Loucy (cell line): ENCODE data around the gene TYMP.

Experiments
- H2AFZ ChIP-seq: fragments of 200-600 bp; sonication (generic); 2 replicates; pipeline ENCODE4 v1.6.0; 2016; ENCODE audit warnings: antibody characterized with exemption, mild to moderate bottlenecking, low read length, moderate library complexity
- H3F3A ChIP-seq: fragments of 200-600 bp; 2 replicates; pipeline ENCODE4 v1.6.0; 2016; ENCODE audit warnings: antibody characterized with exemption, low read depth, mild to moderate bottlenecking
- H3K27me3 ChIP-seq: fragments of 200-600 bp; sonication (generic); 2 replicates; pipeline ENCODE4 v1.6.1; 2014; ENCODE audit warnings: low read length, mild to moderate bottlenecking; ENCODE audit not compliant: insufficient read depth, poor library complexity, severe bottlenecking
- H3K36me3 ChIP-seq: fragments of 200-600 bp; sonication (generic); 2 replicates; pipeline ENCODE4 v1.6.1; 2016; ENCODE audit warnings: low read length; ENCODE audit not compliant: insufficient read depth
- H3K4me1 ChIP-seq: fragments of 200-600 bp; sonication (generic); 2 replicates; pipeline ENCODE4 v1.5.1; 2014; ENCODE audit warnings: low read length, mild to moderate bottlenecking; ENCODE audit not compliant: insufficient read depth, poor library complexity, severe bottlenecking
- H3K4me2 ChIP-seq: fragments of 200-600 bp; sonication (generic); 2 replicates; pipeline ENCODE4 v1.6.0; 2014; ENCODE audit warnings: antibody characterized with exemption, low read length, low read depth, mild to moderate bottlenecking; ENCODE audit not compliant: poor library complexity, severe bottlenecking
- H3K4me3 ChIP-seq: fragments of 200-600 bp; sonication (generic); 2 replicates; pipeline ENCODE4 v1.5.1; 2014; ENCODE audit warnings: low read length, mild to moderate bottlenecking, mixed read lengths; ENCODE audit not compliant: poor library complexity, severe bottlenecking
- H3K79me2 ChIP-seq: fragments of 200-600 bp; sonication (generic); 2 replicates; pipeline ENCODE4 v1.6.1; 2014; ENCODE audit warnings: low read length; ENCODE audit not compliant: insufficient read depth
- H3K9ac ChIP-seq: fragments of 200-600 bp; sonication (generic); 2 replicates; pipeline ENCODE4 v1.6.0; 2014; ENCODE audit warnings: mild to moderate bottlenecking, low read depth, low read length, moderate library complexity; ENCODE audit not compliant: poor library complexity, severe bottlenecking
- H3K9me2 ChIP-seq: fragments of 200-600 bp; sonication (generic); replicated peaks from 2 replicates; pipeline ENCODE4 v1.6.1; 2016; ENCODE audit warnings: low read depth, low read length, mixed read lengths
- H3K9me3 ChIP-seq: fragments of 200-600 bp; sonication (generic); 2 replicates; pipeline ENCODE4 v1.6.1; 2014; ENCODE audit warnings: mild to moderate bottlenecking, antibody characterized with exemption, low read length, low read depth; ENCODE audit not compliant: insufficient read depth
- H4K20me1 ChIP-seq: fragments of 200-600 bp; sonication (generic); 2 replicates; pipeline ENCODE4 v1.6.0; 2014; ENCODE audit warnings: antibody characterized with exemption, low read length, mild to moderate bottlenecking; ENCODE audit not compliant: insufficient read depth, poor library complexity, severe bottlenecking
- EZH2phosphoT487 ChIP-seq: fragments of 200-600 bp; IDR thresholded peaks from 2 replicates; pipeline ENCODE4 v1.6.1; 2018; ENCODE audit warnings: antibody characterized with exemption, mild to moderate bottlenecking, moderate library complexity, borderline replicate concordance
- TF ChIP-seq, protein P1 (sequence below): fragments of 200-600 bp; sonication (generic); conservative IDR thresholded peaks from 2 replicates; pipeline ENCODE4 v1.5.1; 2014; ENCODE audit warnings: mild to moderate bottlenecking, antibody characterized with exemption, low read length

The TYMP gene

DNA sequence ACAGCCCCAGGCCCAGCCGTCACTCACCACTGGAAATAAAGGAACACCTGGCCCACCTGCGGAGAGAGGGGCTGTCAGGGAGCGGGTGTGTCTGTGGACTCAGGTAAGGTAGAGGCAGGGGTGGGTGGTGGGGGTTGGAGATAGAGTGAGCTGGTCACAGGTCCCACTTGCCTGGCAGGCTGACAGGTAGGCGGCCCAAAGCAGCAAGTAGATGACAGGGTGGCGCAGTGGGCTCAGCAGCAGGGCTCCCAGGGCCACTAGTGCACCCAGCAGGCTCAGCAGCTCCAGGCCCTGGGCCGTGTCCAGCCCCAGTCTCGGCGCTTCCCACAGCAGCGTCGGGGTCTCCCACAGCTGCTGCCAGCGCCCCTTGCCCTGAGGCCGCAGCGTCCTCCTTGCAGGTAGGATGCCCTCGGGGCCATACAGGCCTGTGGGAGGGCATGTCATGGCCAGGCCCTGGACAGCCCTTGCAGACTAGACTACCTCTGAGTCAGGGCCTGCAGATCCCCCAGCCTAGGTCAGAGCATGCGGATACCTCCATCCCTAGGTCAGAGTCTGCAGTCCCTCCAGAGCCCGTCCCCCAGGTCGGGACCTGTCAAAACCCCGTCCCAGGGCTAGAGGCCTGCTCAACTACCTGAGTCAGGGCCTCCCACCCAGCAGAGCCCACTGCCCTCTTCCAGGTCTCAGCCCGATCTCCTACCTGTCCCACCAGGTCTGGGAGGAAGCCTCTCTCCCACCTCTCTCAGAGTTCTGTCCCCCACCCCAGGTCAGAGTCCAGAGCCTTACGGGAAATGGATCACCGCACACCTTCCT is 23.0 kb downstream of the TYMP start:
- Histone ChIP-seq H4K20me1 (peaks cover 10% of the 10 kb centered on the region), H3K36me3 (no peaks in the 10 kb centered on the region)

GRCh38 chr22:50505776-50506610 is 23.8 kb downstream of the TYMP start:
- H4K20me1 ChIP-seq = peaks cover 10% of the 10 kb centered on the region
- H3K79me2 ChIP-seq = peaks cover 52% of the 10 kb centered on the region
- H3K9me2 ChIP-seq = no peaks in the 10 kb centered on the region
- H3F3A ChIP-seq = no peaks in the 10 kb centered on the region
- H3K4me1 ChIP-seq = peaks cover 12% of the 10 kb centered on the region
- H3K9ac ChIP-seq = peak overlapping the region; percentile 95
- H3K27me3 ChIP-seq = no peaks in the 10 kb centered on the region
- H3K9me3 ChIP-seq = no peaks in the 10 kb centered on the region
- no peak overlapping the region for H2AFZ ChIP-seq
- H3K4me2 ChIP-seq = peak overlapping the region; percentile 88
- H3K36me3 ChIP-seq = no peaks in the 10 kb centered on the region
- TF ChIP-seq, protein P1, sequence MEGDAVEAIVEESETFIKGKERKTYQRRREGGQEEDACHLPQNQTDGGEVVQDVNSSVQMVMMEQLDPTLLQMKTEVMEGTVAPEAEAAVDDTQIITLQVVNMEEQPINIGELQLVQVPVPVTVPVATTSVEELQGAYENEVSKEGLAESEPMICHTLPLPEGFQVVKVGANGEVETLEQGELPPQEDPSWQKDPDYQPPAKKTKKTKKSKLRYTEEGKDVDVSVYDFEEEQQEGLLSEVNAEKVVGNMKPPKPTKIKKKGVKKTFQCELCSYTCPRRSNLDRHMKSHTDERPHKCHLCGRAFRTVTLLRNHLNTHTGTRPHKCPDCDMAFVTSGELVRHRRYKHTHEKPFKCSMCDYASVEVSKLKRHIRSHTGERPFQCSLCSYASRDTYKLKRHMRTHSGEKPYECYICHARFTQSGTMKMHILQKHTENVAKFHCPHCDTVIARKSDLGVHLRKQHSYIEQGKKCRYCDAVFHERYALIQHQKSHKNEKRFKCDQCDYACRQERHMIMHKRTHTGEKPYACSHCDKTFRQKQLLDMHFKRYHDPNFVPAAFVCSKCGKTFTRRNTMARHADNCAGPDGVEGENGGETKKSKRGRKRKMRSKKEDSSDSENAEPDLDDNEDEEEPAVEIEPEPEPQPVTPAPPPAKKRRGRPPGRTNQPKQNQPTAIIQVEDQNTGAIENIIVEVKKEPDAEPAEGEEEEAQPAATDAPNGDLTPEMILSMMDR = no peak
- TF ChIP-seq EZH2phosphoT487 = no peak
- peak overlapping the region; percentile 94 for H3K4me3 ChIP-seq

More for the DNA sequence above, 23.0 kb downstream of the TYMP start:
- H3K9me2 ChIP-seq = no peaks in the 10 kb centered on the region
- no peaks in the 10 kb centered on the region for H3F3A ChIP-seq
- H3K9me3 ChIP-seq = no peaks in the 10 kb centered on the region
- peaks cover 12% of the 10 kb centered on the region for H3K4me1 ChIP-seq
- H3K9ac ChIP-seq = peak overlapping the region; percentile 95
- peak overlapping the region; percentile 93 for H2AFZ ChIP-seq
- H3K4me2 ChIP-seq = peak overlapping the region; percentile 88
- peak overlapping the region; percentile 94 for H3K4me3 ChIP-seq
- TF ChIP-seq EZH2phosphoT487 = no peak
- TF ChIP-seq, protein P1 = no peak
- peaks cover 58% of the 10 kb centered on the region for H3K79me2 ChIP-seq
- H3K27me3 ChIP-seq = no peaks in the 10 kb centered on the region

GRCh38 chr22:50505276-50505775 is 24.5 kb downstream of the TYMP start:
- H3K4me1 ChIP-seq = peaks cover 12% of the 10 kb centered on the region
- no peak overlapping the region for H3K9ac ChIP-seq
- no peaks in the 10 kb centered on the region for H3K9me3 ChIP-seq
- H3K4me3 ChIP-seq = no peak overlapping the region
- H4K20me1 ChIP-seq = peaks cover 10% of the 10 kb centered on the region
- H3K4me2 ChIP-seq = no peak overlapping the region
- H3F3A ChIP-seq = no peaks in the 10 kb centered on the region
- peaks cover 46% of the 10 kb centered on the region for H3K79me2 ChIP-seq
- no peaks in the 10 kb centered on the region for H3K9me2 ChIP-seq
- no peaks in the 10 kb centered on the region for H3K27me3 ChIP-seq
- TF ChIP-seq, protein P1 = no peak
- no peak for TF ChIP-seq EZH2phosphoT487
- no peak overlapping the region for H2AFZ ChIP-seq
- H3K36me3 ChIP-seq = no peaks in the 10 kb centered on the region
